H1 (cell line): ENCODE data around the gene CHMP4A. TPM values are rescaled to one million over a fixed set of nuclear protein-coding genes. Genes with fewer than 3 reads are reported as not detected.

Source experiments
- BRCA1 ChIP-seq: IDR thresholded peaks from 2 replicates; pipeline ENCODE4 v1.6.1; 2012; ENCODE audit warnings: low read depth, low read length, improper control_type of control experiment
- CHD1 ChIP-seq: IDR thresholded peaks from 2 replicates; pipeline ENCODE4 v1.6.1; 2012; ENCODE audit warnings: low read depth, low read length, improper control_type of control experiment
- CTBP2 ChIP-seq: IDR thresholded peaks from 2 replicates; pipeline ENCODE4 v1.7.0; 2011; ENCODE audit warnings: borderline replicate concordance, mild to moderate bottlenecking, moderate library complexity, mixed read lengths, low read length; ENCODE audit not compliant: insufficient read depth, insufficient read length
- MAX ChIP-seq: IDR thresholded peaks from 2 replicates; pipeline ENCODE4 v1.6.1; 2012; ENCODE audit warnings: inconsistent platforms
- RFX5 ChIP-seq: IDR thresholded peaks from 2 replicates; pipeline ENCODE4 v1.6.1; 2011; ENCODE audit warnings: low read depth, low read length, improper control_type of control experiment, borderline replicate concordance
- SAP30 ChIP-seq: fragments of 300-600 bp; sonication (generic); IDR thresholded peaks from 2 replicates; pipeline ENCODE4 v1.7.1; 2012; ENCODE audit warnings: low read length, moderate library complexity, mild to moderate bottlenecking, inconsistent platforms; ENCODE audit not compliant: insufficient read depth, insufficient replicate concordance
- polyA plus RNA-seq, 7 experiments: library from polyadenylated mRNA; depleted of rRNA in 3 of 7; stranded (reverse) in 5 of 7; unstranded in 2 of 7; fragments of >200 nt in 5 of 7; fragments of 200-250 nt in 2 of 7; gene quantifications; 1 replicate in 5 of 7; 2 replicates in 1 of 7; 4 replicates in 1 of 7; pipeline versions ENCODE4 v1.2.1 to v1.2.3, GENCODE V29; 2011 to 2013; ENCODE audit warnings: missing spikeins in 2 of 7, mixed read lengths in 2 of 7
- total RNA-seq: library from RNA; stranded (reverse); fragmentation: NEBNext Ultra II Directional; extraction: Animal tissue kit (Norgen Biotek cat#: 25700); gene quantifications from 2 replicates; pipeline ENCODE4 v1.2.1, GENCODE V29; 2021

CHMP4A gene
- total and polyA plus RNA-seq, 2 of the 8 experiments (the other 6 are each of a cell fraction or from before 2014, with no cell fraction given): 32.9 to 37.6 TPM

- TF ChIP-seq RFX5: peak; percentile 75
- no peak; the same call in 1 of the 2 replicates for TF ChIP-seq MAX
- TF ChIP-seq CTBP2: no peak
- TF ChIP-seq CHD1: no peak
- TF ChIP-seq BRCA1: no peak
- no peak for TF ChIP-seq SAP30
Measured at GRCh38 chr14:24171422-24172260, 41.6 kb downstream of the CHMP4A start, which contains the start of gene REC8 (continued).
